NCI-H510A treated with DMSO at 0.1 percent for 48 hours (cell line): ENCODE measurements around the gene GLIS1.

Experiments used
- DNase-seq: peaks from one replicate; lab custom pipeline; 2025; lab: John Stamatoyannopoulos, UW

Gene GLIS1

DNA sequence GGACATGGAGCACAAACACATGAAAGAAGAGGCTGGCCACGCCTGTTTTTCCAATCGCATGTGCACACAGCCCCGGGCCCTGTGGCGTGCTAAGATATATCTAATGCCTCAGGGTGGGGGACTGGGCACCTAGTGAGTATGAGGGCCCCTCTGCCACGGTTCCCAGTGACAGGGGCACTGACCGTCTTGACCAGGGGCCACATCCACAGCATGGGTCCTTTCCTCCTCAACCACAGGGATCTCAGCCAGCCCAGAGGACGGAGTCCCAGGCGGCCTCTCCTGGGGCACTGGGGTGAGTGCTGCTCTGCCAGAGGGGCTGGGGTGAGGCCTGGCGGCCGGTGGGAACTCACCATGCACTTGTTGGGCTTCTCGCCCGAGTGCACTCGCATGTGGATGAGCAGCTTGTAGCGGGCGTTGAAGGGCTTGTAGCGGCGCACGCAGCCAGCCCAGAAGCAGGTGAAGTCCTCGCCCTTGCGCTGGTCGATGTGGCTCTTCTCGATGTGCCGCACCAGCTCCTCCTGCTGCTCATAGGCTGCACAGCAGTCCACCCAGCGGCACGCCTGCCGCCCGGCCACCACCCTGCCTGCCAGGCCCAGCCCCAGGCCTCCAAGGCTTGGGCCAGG lies 145.1 kb downstream of the GLIS1 start:
- DNase-seq = peak; percentile 88

DNA sequence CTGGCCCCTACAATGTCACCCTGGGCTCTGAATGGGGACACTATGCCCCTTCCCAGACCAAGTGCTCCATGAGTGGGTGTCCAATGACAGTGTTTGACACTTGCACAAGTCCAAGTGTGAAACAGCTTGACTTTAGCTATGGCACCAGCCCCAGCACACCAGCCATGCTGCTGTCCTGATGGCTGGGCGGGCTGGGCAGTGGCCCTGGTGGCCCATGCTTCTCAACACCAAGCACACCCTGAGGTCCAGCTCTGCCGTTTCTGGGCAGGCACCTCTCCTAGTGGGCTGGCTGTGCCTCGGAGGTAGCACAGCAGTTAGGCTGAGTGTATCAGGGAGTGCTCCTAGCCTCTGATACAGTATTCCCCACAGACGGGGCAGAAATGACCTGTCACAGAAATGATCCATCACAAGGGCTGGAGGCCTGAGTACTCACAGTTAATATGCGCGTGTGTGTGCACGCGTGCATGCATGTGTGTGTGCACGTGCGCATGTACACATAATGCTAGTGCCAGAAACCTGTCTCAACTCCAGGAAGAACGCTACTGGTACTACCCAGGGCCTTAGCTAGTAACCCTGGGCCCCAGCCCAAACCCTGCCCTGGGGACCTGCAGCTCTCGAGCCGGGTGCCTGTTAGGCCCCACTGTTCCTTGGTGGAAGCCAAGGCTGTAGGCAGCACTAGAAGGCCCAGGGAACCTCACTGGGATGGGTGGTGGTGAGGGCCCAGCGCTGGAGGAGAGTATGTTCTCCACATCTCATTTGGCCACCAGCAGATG lies 145.8 kb downstream of the GLIS1 start:
- DNase-seq = no peak

DNA sequence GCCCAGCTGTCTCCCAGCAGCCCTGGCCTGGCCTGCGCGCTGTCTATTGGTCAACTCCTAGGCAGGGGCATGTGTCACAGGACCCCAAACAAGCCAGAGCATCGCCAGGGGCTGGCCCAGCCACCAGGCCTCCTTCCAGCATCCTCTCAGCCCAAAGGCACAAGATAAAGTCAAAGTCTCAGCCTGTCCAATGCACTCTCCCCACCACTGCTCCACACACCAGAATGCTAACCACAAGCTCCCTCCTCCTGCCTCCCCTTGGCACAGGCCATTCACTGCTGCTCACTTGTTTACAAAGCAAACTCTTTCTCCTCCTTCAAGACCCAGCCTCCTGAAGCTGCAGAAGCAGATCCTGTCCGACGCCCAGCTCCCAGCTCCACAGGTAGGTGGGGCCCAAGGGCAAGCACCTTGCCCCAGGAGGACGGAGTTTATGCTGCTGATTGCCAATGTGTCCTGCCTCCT lies 146.4 kb downstream of the GLIS1 start:
- DNase-seq = peak; percentile 50

DNA sequence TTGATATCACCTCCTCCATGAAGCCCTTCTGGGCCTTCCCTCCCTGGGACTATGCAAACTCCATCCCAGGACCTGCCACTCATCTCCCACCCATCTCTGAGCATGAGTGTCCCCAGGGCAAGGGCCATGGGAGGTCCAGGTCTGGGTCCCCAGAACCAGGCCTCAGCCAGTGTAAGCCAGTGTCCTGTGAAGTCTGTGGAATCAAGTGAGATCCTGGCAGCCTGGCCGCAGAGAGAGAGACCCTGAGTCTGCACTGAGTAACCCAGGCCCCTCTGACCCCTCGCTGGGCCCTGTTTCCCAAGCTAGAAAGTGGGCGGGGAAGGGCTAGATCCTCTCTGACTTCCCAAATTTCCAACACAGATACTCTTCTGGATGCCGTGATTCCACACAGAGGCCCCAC lies 147.0 kb downstream of the GLIS1 start:
- no peak for DNase-seq

DNA sequence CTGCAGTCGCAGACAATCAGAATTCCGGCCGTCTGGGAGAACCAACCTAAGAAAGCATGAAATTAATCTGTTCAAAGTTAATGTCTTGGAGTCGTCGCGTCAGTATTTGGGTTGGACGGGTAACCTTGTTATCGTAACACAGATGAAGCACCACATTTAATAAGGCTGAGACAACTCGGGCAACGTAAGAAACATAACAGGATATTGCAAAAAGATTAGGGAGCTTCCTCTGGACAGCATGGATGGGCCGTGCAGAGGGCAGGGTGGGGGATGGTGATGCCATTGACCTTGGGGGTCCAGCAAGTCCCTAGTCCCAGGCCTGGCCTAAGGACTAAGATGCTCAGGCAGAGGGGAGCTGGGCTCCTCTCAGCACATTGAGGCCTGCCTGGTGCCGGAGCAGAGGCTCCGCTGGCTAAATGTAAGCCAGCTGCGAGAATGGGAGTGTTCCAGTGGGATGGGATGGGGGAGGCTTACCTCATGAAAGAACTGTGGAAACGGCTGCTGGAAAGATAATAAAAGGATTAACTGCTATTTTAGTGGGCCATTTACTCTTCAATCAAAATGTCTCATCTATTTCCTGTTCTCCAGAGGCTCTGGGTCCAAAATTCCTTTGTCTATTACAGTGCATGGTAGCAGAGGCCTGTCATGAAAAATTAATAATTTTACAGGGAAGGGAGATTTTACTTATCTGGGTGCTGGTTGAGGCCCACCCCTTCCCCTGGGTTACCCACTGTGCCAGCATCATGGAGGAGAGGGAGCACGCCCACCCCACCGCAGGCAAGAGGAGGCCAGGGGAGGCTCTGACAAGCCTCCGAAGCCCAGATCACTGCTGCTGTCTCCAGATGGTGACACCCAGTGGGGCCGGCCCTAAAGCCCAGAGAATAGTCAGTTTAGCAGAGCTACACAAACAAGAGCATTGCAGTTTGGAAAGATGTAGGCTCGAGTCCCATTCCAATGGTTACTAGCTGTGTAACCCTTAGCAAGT lies 148.1 kb downstream of the GLIS1 start:
- no peak for DNase-seq

GRCh38 chr1:53590104-53590503 lies 148.9 kb downstream of the GLIS1 start:
- no peak for DNase-seq

DNA sequence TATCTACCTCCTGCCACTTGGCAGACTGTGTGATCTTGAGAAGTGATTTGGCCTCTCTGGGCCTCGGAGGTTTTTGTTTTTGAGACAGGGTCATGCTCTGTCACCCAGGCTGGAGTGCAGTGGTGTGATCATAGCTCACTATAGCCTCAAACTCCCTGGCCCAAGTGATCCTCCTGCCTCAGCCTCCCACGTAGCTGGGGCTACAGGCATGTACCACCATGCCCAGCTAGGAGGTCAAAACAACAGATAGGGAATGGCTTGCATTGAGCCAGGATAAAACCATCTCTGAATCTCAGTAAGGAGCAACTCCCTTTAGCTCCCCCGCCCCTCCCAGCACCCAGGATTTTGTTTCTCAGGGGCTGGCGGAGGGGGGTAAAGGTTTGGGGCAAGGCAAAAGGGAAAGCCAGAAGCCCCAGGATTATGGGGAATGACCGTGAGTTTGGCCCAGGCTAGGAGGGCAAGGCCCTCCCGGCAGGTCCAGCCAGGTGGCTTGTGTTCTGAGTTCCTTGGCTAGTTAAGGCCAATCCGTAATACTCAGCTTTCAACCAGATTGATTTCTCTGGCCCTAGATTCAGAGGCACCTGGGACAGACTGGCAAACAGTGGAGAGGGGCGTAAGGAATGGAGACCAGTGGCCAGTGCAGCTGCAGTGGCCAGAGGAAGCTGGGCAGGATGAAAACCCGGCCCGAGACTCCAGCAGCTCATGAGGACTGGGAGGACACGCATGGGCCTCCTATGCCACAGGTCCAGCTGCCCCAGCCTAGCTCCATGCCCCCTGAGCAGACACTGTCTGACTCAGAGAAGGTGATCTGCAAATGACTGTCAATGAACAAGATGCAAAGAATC lies 149.7 kb downstream of the GLIS1 start:
- no peak for DNase-seq

DNA sequence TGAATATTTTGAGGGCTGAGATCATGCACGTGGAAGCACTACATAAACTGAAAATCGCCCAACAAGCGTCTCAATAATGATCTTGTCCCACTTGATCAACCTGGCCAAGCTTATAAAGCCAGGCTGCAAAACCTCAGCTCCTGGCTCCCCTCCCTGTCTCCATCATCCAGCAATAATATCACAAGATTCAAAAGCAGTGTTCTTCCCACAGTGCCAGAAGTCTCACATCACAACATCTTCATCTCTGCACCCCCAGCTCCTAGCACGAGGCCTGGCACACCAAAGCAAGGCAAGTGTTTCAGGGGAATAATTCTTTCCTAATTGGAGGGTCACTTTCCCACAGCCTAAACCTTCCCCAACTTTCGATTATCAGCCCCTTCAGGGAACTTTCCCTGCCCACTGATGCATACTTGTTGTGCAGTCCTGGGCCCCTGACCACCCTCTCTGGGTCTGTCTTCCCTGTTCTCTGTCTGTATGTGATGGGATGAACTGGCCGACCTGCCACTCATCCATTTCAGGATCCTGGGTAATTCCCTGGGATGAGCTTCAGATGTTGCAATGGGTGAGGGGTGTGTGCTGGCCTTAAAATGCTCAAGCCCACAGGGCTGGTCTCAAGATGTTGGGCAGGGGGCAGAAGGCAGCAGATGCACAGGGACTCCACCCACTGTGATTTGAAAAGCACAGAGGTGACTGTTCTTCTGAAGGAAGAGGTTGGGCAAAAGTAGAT lies 150.7 kb downstream of the GLIS1 start:
- no peak for DNase-seq

GRCh38 chr1:53587252-53587988 lies 151.5 kb downstream of the GLIS1 start:
- DNase-seq = no peak

- DNase-seq = no peak
These were observed 152.2 kb downstream of the GLIS1 start for GRCh38 chr1:53586765-53587164.

DNA sequence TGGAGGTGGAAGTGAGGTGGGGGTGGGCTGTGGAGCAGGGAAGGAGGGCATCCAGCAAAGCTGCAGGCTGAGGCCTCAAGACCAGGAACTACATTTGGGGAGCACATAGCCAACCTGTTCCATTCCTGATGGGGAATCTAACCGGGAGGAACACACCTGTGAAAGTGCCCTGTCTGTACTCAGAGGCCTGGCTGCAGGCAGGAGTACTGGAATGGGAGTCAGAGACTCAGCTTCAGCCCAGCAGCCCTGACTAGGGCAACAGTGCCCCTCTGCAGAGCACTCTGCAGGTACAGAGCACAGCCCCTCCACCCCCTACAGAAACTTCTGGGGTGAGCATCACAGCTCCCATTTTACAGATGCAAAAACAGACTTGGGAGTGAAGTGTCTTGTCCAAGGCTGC lies 153.4 kb downstream of the GLIS1 start:
- DNase-seq = no peak

GRCh38 chr1:53585129-53585528 lies 153.8 kb downstream of the GLIS1 start:
- DNase-seq = no peak

- DNase-seq = no peak
These were observed 154.2 kb downstream of the GLIS1 start for GRCh38 chr1:53584777-53585107.

DNA sequence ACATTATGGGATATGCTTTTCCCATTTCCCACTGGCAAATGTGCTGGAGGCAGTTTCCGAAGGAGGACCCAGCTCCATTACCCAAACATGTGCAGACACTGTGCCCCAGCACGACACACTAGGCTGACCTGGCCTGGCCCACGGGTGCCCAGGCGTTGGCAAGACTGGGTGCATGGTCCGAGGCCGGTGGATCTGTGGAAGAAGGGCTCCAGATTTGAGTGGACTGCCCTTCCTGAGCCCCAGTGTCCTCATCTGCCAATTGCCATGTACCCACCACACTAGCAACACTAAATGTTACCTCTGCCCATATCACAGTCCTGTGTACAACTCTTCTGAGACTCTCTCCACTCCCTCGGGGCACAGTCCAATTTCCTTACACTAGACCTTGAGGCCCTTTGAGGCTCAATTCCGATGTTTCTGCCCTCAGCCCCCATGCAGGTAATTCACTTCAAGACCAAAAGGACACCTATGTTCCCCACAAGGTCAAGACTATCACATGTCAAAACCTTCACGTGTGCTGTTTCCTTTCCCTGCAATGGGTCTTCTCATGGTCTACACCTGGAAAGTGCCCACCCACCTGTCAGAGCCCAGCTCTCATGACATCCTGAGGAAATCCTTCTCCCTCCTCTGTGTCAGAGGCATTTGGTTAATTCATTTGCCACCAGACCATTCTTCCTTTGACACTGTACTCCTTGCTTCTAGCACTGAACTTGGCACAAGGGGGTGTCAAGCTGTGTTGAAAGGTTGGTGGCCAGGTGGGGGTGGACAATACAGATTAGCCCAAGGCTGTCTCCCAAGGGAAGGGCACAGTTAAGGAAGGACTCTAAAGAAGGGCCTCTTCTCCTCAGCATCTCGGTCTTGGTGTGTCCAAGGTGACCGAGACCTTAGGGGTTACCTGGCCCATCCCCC lies 154.8 kb downstream of the GLIS1 start:
- DNase-seq = no peak

DNA sequence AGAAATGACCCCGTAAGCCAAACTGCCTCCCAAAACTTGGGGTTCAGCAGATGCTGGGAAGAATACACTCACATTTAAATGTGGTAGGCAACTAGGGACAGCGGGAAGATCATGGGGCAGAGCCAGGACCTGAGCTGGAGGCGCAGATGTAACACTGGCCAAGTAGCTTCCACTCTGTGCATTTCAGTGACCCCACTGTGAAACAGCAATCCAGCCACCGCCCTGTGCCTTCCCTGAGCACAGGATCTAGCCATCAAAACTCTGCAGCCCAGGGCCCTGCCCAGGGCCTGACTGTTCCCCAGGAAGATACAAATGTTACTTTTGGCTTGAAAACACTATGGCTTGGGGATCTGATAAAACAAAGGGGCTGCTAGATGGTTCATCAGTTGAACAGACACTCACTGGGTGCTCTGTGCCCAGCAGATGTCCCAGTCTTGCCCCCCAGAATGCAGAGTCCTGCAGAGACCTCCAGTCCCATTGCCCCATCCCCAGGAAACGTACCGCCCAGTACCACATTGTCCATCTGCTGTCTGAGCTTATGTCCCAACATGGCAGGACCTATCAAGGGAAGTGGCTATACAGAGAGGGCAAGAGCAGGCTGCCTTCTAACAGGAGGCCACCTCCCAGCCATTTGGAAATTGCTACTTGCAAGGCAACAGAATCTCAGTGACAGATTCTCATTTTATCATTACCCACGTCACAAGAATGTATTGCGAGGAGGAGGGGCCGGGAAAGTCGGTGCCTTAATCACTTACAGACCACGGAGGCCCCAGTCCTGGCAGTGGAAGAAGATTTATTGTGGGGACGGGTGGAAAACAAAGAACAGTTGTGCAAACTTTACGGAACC lies 155.7 kb downstream of the GLIS1 start:
- DNase-seq = no peak

GRCh38 chr1:53582211-53583020 lies 156.5 kb downstream of the GLIS1 start:
- no peak for DNase-seq

DNA sequence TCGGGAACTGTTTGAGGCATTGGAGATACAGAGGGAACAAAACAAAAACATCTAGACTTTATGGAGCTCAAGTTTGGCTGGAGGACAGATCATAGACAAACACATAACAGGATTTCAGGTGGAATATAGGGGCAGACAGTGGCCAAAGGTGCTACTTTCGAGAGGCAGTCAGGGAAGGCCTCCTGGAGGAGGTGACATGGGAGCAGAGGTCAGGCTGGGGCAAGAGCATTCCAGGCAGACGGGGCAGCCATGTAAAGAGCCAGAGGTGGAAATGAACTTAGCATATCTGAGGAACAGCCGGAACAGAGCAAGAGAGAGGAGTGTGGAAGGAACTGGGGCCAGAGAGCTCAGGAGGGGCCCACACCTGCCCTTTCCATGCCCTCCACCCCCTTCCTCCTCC lies 157.5 kb downstream of the GLIS1 start:
- no peak for DNase-seq
